HG03196 (cell line): ENCODE measurements around the gene ECM1.

ENCODE experiments used
- ATAC-seq: cut with Tn5 transposase; IDR thresholded peaks from one replicate; pipeline ENCODE4 v1.9.1; 2021; ENCODE audit not compliant: unreplicated experiment

The ECM1 gene

DNA sequence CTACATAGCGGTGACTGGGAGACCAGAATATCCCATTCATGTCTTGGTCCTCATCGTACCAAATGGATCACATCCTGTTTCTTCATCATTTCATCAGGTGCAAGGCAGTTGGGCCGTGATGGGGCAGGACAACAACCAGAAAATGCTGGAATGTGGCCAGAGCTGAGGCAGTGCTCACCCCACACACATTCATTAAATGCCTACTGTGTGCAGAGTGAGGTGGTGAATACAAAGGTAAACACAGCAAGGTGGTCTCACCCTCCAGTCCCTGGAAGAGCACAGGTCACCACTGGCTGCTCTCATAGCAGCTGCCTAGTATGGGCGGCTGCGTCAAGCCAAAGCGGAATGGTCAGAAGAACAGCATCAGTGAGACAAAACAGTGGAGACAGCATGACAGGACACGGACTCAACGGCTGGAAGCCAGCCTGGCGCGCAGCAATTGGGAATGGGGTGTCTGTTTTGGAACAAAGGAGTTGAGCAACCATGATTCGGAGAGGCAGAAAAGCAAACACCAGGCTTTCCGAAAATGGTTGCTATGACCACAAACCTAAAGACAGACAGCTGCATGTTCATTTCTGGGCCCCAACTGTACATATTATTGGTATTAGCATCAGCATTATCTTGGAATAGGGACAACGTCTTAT lies 35.7 kb downstream of the ECM1 start:
- ATAC-seq, result no peak

DNA sequence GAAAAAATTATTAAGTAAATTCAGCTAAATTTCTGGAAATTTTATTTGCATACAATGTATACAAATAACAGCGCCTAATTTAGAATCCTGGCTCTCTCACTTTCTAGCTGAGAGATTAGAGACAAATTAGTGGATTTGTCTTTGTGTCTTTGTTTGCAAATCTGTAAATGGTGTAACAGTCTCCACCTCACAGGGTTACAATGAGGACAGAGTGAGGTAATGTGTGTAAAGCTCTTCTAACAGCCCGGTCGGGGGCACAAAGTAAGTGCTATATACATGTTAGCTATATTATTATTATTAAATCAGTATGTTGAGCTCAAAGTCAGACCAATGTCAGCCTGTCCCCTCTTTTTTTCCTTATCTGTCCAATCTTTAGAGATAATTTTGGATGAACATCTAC lies 36.3 kb downstream of the ECM1 start:
- no peak for ATAC-seq

DNA sequence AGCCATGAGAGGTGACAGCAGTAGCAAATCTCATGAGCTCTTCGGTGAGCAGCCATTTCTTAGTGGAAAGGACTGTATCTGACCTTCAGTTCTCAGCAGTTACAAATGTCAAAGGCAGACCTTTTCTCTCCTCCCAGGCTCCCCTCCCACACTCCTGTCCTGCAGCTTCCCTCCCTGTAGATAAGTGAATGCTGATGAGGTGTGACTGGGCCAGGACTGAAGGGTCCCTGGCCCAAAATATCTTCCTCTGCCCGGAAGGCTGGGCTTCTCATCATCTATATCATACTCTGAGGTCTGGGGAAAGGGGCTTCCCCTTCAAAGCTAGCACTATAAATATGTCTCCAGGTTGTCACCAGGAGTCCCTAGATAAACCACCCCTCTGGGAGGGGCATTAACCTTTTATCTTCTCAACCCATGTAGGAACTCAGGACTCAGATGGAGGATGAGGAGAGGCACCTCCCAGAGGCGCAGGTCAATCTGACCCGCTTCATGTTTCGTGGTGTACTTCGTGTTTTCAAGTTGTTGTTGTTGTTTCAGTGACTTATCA lies 37.6 kb downstream of the ECM1 start:
- no peak for ATAC-seq

DNA sequence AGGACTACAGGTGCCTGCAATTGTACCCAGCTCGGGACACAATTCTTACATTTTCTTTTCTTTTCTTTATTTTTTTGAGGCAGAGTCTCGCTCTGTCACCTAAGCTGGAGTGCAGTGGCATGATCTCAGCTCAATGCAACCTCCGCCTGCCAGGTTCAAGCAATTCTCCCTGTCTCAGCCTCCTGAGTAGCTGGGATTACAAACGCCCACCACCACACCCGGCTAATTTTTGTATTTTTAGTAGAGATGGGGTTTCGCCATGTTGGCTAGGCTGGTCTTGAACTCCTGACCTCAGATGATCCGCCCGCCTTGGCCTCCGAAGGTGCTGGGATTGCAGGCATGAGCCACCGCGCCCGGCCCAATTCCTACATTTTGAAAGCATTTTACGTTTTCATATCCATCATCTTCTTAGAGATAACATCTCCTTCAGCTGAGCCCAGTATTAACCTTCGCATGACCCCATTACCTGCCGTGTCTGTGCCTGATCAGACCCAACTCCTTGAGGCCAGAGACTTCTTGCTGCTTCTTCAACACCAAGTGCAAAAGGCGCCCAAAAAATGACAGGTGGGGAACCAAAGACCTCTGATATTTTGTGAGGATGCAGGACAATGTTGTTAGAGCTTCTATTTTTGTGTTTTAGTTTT lies 38.5 kb downstream of the ECM1 start:
- ATAC-seq, result no peak

DNA sequence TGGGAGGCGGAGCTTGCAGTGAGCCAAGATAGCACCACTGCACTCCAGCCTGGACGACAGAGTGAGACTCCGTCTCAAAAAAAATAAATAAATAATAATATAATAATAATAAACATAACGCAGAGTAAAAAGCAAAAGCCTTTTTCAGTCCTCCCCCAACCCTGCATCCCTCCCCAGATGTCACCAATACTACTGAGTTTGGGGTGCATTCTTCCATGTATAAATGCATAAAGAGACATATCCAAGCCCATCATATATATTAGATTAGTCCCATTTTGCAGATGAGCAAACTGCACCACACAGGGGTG lies 40.4 kb downstream of the ECM1 start:
- ATAC-seq, result no peak

DNA sequence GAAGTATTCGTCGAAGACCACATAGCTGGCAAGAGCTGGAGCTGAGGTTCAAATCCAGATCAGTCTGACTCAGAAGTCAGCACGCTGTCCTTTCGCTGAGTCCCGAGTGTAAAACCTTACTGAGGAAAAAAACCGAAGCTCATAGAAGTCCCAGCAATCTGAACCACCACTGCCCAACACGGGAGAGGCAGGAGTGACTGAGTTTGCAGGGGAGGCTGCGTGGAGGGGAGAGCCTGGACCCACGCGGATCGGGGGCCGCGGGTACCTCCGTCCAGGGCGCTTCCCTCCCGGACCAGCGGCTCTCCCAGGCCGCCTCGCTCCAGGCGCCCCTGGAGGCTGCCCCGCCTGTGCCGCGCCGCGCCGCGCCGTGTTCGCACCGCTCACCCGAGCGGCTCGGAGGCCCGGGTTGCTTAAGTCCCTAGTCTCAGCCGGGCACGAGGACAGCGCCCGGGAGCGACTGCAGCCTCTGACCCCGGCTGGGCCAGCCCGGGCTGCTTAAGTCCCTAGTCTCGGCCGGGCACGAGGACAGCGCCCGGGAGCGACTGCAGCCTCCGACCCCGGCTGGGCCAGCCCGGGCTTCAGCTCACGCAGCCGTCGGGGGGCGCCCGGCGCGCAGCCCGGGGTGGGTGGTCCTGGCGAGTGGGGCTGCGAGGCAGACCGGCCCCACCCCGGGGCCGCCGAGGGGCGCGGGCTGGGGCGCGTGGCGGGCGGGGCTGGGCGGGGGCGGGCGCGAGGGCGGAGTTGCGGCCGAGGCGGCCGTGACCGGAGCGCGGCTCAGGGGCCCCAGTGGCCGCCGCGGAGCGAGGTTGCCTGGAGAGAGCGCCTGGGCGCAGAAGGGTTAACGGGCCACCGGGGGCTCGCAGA lies 41.0 kb downstream of the ECM1 start, which contains the start of gene ADAMTSL4:
ADAMTSL4 (plus strand) TSS at position 777 of the 864 bp plus-strand sequence. CDS start 2,881 bp downstream, outside the sequence.
- ATAC-seq, result no peak

DNA sequence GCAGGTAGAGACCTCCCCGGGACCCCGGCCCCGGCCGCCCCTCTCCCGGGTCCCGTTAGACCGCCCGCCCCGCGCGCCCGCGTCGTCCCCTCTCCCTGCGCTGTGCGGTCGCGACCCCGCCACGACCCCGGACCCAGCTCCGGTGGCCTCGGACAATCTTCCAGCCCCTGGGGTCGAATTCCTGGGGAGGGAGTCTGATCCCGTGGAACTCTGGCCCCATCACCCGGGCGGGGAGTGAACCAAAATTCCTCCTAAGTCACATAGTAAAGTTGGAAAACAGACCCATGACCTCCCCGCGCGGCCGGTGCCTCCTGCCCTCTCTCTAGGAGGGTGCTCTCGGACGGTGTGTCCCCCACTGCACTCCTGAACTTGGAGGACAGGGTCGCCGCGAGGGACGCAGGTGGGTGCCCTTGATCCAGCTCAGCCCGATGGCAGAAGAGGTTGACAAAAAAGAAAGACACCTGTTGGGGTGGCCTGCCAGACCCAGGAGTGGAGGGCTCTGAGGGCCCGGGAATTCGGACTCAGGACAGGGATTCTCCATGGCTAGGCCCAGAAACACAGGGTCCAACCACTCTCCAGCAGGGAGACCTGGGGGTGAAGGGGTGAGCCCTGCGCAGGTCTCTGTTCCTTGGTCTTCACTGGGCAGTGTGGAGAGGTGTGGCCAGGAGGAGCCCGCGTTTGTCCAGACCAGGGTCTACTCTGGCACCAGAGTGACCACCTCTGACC lies 41.8 kb downstream of the ECM1 start:
- ATAC-seq, result no peak

DNA sequence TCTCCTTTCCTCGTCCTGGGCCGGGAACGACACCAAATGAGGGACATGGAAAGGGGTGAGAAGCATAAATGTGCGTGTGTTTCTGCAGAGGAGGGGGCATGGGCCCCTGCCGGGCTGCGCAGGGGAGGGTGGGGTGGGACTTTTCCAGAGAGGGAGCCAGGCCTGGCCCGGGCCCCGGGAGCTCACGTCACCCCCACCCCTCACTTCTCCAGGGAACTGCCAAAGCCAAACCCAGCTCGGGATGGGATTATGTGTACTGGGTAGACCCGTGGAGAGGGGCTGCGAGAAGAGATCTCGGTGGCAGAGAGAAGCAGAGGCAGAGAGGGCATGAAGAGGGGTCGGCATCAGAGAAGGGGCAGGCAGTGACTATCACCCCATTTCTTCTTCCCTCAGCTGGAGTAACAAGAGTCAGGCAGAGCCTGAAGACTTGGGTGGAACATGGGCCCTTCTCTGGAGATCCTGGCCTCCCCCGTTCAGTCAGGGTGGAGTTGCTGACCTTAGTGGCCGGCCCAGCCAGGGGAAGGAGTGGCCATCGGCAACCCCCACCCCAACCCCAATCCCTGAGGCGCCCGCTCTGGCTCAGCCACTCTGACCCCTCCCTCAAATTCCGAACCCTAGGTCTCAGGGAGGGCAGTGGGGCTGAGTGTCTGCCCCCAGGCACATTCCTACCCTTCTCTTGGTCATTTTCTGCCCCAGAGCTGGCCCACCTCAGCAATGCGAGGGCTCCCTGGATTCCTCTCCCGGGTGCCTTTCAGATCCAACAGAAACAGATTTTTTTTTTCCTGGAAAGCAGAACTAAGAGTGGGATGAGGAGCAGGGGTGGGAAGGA lies 42.5 kb downstream of the ECM1 start:
- ATAC-seq, result no peak

DNA sequence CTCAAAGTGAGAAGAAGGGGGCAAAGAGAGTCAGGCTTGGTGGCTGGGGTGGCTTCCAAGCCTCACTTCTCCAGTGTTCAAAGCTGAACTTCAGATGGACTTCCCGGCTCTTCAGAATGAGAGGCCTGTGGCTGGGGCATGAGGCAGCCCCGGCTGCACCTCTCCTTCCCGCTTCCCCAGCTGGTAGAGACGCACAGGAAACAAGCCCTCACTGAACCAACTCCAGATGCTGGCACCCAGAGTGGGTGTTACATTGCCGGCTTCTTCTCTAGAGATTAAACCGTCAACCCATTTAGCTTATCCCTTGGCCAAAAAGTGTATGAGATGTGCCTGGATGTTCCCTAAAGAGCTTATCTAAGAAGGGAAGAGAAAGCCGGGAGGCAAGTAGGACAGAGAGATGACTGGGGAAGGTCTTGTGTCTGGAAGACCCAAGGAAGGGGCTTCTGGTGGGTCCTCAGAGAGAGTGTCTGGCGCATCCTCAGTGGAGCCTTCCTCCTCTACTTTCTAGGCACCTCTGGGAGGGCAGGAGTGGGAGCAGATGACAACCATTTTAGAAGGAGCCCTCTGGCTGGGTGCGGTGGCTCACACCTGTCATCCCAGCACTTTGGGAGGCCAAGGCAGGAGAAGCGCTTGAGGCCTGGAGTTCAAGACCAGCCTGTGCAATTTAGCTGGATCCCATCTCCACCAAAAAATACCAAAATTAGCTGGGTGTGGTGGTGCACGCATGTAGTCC lies 43.3 kb downstream of the ECM1 start:
- ATAC-seq, result no peak

DNA sequence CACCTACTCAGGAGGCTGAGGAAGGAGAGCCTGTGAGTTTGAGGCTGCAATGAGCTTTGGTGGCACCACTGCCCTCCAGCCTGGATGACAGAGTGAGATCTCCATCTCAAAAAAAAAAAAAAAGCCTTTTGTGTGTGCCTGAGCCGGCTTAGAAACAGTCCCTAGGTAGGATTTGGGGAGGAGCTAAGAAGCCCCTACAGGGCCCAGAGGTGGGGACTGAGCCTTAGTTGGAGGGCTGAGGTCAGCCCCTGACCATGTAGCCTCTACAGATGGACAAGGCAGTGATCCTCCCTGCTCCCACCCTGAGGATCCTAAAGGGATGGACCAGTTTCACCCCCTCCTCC lies 43.8 kb downstream of the ECM1 start:
- no peak for ATAC-seq

DNA sequence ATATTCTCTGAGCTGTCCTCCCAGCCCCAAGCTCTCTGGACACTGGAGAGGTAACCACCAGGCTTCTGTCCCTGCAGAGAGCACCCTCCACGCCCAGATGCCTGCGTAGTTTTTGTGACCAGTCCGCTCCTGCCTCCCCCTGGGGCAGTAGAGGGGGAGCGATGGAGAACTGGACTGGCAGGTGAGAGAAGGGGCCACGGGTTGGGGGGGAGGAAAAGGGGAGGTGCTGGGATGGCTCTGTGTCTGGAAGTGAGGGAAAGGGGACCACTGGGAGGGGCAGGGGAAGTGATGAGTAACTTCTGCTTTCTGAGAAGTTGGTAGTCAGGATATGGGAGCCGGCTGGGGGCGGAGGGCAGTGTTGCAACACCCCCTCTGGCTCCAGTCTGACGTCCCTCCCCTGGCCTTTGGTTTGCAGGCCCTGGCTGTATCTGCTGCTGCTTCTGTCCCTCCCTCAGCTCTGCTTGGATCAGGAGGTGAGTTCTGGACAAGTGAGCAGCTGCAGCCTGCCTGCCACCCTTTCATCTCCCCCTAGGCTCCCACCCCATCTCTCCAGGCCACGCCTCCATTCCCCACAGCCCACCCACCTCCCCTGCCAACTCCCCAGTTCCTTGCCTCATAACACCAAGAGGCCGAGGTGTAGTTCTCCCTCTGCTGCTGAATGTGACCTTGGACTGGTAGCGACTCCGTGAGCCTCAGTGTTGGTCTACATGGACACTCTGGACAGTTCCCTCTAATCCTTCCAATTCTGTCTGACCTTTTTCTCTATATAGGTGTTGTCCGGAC lies 44.4 kb downstream of the ECM1 start:
- no peak for ATAC-seq

DNA sequence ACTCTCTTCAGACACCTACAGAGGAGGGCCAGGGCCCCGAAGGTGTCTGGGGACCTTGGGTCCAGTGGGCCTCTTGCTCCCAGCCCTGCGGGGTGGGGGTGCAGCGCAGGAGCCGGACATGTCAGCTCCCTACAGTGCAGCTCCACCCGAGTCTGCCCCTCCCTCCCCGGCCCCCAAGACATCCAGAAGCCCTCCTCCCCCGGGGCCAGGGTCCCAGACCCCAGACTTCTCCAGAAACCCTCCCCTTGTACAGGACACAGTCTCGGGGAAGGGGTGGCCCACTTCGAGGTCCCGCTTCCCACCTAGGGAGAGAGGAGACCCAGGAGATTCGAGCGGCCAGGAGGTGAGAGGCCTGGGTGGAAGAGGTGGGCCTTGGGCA lies 45.0 kb downstream of the ECM1 start:
- ATAC-seq, result no peak

DNA sequence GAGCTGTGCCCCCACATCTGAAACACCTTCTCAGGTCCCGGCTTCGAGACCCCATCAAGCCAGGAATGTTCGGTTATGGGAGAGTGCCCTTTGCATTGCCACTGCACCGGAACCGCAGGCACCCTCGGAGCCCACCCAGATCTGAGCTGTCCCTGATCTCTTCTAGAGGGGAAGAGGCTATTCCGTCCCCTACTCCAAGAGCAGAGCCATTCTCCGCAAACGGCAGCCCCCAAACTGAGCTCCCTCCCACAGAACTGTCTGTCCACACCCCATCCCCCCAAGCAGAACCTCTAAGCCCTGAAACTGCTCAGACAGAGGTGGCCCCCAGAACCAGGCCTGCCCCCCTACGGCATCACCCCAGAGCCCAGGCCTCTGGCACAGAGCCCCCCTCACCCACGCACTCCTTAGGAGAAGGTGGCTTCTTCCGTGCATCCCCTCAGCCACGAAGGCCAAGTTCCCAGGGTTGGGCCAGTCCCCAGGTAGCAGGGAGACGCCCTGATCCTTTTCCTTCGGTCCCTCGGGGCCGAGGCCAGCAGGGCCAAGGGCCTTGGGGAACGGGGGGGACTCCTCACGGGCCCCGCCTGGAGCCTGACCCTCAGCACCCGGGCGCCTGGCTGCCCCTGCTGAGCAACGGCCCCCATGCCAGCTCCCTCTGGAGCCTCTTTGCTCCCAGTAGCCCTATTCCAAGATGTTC lies 45.6 kb downstream of the ECM1 start:
- no peak for ATAC-seq

DNA sequence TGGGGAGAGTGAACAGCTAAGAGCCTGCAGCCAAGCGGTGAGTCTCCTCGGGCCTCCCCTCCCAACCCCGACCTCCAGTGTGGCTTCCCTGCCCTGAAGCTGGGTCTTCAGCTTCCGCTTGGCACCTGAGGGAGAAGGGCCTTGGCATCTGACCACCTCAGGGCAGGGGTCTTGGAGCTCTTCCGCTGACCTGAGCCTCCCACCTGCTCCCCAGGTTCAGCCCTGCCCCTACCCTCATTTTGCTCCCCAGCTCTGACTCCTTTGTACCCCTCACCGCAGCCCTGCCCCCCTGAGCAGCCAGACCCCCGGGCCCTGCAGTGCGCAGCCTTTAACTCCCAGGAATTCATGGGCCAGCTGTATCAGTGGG lies 46.2 kb downstream of the ECM1 start:
- no peak for ATAC-seq

DNA sequence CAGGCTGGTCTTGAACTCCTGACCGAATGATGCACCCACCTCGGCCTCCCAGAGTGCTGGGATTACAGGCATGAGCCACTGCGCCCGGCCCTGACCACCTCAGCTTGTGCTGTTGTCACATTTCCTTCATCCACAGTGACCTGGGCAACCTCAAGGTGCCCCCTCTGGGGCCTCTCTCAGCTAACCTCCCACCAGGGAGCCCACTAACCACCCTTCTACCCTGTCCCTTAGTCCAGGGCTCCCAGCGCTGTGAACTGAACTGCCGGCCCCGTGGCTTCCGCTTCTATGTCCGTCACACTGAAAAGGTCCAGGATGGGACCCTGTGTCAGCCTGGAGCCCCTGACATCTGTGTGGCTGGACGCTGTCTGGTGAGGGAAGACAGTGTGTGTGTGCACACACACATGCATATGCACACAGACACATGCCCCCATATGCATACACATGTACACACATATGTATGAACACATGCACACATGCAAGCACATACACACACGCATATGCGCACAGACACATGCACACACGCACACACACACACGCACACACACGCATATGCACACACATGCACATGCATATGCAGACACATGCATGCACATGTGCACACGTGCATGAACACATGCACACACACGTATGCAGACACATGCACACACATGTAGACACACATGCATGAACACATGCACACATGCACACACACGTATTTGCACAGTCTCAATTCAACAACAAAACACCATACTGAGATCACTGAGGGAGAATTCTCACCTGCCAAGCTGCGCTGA lies 47.5 kb downstream of the ECM1 start:
- ATAC-seq, result no peak

DNA sequence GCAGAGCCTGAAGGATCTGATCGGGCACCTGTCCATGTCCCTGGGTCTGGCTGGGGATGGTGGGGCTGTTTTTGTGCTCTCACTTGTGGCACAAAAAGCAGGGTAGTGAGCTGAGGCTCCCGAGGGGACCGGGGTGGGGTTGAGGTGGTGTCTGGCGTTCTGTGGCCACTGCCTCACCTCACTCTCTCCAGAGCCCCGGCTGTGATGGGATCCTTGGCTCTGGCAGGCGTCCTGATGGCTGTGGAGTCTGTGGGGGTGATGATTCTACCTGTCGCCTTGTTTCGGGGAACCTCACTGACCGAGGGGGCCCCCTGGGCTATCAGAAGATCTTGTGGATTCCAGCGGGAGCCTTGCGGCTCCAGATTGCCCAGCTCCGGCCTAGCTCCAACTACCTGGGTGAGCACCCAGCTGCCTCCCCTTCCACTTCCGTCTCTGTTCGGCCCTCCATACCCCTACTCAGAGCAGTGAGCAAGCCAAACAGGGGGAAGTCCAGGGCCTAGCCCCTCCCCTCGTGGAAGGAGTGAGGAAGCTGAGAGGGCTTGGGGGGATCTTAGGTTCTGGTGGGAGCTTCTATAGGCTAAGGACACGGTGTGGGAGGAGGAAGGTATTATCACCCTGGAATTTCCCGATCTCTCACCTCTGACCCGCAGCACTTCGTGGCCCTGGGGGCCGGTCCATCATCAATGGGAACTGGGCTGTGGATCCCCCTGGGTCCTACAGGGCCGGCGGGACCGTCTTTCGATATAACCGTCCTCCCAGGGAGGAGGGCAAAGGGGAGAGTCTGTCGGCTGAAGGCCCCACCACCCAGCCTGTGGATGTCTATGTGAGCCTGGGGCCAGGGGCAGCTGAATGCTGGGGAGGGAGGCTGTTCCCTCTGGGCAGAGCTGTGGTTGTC lies 48.3 kb downstream of the ECM1 start:
- ATAC-seq, result no peak
